GM18867 (cell line): Measurements from ENCODE around the gene TIFAB.

Experiments used
- ATAC-seq: cut with Tn5 transposase; IDR thresholded peaks from one replicate; pipeline ENCODE4 v1.9.1; 2021; ENCODE audit warnings: mild to moderate bottlenecking, moderate library complexity; ENCODE audit not compliant: unreplicated experiment

The TIFAB gene

GRCh38 chr5:135482381-135482933, 30.3 kb upstream of the TIFAB start:
- ATAC-seq, result no peak

DNA sequence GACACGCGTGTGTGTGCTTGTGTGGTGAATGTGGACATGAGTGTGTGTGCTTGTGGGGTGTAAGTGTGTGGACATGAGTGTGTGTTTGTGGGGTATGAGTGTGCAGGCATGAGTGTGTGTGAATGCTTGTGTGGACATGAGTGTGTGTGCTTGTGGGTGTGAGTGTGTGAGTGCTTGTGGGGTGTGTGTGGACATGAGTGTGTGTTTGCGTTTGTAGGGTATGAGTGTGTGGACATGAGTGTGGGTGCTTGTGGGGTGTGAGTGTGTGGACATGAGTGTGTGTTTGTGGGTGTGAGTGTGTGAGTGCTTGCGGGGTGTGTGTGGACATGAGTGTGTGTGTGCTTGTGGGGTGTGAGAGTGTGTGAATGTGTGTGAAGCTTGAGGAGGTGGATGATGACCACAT, 29.8 kb upstream of the TIFAB start:
- no peak for ATAC-seq

DNA sequence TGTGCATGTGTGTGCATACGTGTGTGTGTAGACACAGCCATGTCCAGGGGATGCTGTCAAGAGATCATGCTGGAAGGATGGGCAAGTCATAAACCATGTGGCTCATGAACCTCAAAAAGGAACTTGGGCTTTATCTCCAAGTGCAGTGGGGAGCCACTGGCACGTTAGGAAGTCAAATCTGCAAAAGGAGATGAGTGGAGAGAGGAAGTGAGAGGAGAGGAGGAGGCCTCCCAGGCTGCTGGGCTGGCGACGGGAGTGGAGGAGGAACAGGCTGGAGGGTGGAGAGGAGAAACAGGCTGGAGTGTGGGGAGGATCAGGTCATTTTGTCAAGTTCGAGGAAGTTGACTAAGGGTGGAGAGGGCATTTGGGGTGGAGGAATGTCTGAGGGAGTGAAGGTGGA, 29.2 kb upstream of the TIFAB start:
- ATAC-seq, result no peak

DNA sequence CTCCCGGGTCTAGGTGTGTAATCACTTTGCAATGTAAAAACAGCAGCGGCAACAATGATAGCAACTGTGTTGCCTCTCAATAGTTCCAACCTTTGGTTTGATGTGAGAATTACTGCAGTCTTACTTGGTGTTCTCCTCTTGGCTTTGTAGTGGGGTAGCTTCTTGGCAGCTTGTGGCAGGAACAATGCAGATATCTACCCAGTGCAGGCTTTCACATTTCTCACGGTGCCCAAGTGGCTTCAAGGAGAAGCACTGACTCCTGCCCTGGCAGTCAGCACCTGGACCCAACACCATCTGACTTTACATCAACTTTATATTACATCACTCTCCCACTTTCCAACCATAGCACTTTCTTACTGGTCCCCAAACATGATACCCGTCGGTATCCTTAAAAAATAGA, 28.4 kb upstream of the TIFAB start:
- ATAC-seq, result no peak

DNA sequence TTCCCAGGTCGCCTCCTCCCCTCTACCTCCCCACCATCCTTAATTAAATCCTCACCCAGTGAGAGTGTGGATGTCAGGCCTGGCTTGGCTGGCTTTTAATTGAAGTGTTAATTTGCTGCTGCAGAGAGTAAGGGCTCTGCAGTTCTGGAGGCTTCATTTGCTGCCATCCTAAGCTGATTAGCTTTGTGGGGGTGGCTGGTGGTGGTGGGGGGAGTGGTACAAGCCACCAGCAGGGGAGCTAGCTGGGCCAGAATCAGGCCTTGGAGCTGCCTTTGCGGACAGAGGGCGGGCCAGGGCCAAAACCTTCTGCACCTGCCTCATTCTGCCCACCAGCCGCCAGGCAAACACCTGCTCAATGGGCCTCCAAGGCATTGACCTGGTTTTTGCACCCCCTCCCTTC, 26.8 kb upstream of the TIFAB start:
- no peak for ATAC-seq

- no peak for ATAC-seq
These were observed 25.5 kb upstream of the TIFAB start for GRCh38 chr5:135477613-135478066.

- no peak for ATAC-seq
These were observed 24.7 kb upstream of the TIFAB start for GRCh38 chr5:135476615-135477581.

DNA sequence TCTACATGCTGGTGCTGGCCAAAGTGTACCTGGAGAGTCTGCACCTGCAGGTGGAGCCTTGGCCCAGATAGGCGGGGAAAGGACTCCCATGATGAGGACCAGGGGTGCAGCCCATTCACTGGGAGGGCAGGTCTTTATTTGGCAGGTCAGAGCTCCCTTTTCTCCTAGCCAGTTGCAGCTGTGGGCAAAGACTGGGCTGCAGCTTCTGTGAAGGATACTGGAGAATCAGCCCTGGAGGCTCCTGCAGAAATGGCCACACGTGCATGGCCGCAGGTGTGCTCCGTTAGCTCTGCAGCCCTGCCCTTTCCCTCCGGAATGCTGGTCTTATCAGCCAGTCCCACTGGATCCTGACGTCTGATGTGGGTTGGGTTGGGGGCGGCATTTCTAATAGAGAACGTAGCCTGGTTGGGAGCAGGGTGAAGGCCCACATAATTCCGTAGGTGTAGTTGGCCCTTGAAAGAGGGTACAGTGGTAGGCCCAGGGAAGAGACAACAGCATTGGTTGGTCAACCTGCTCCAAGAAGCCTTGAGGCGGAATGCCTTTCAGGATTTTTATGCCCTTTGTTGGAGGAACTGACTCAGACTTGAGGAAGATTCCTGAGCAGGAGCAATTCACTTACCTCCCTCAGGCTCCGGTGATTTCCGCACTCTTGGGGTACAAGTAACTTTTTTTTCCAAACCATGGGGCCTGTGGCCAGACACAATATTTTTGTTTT, 22.0 kb upstream of the TIFAB start:
- ATAC-seq, result no peak

DNA sequence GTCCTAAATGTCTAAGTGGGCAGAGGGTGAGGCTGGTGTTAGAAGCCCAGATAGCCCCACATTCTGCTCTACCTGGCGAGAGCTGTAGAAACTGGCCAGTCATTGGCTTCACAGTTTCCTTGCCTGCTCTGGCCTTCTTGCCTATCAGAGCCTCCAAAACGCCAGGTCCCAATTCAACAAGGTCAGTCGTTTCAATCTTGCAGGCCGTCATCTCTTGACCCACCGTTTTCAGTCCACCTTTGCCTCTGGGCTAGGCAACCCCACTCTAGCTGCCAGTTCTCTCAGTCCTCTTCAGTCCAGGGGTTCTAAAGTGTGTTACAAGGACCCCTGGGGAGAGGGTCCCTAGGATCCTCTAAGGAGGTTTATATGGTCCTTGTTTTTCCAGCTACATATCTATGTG, 20.0 kb upstream of the TIFAB start:
- no peak for ATAC-seq

DNA sequence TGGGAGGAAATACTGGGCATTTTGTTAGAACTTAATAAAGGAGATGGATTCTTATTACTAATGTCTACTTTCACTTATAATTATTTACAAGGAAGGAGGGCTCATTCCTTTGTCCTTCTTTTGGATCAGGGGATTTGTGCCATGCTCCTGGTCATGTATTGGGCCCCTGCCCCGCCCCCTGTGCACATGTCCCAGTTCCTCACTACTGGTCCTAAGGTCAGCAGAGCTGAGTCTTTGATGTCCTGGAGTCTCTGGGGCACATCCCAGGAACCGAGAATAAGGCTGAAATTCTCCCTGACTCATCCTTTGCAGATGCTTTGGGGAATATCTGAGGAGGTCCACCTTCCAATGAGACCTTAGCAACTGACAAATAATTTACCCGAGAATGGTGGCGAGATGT, 19.6 kb upstream of the TIFAB start:
- ATAC-seq, result no peak

GRCh38 chr5:135469911-135470310, 17.8 kb upstream of the TIFAB start:
- no peak for ATAC-seq

- no peak for ATAC-seq
These were observed 16.4 kb upstream of the TIFAB start for GRCh38 chr5:135468541-135468940.

- ATAC-seq, result no peak
These were observed 15.8 kb upstream of the TIFAB start for GRCh38 chr5:135467871-135468485.

GRCh38 chr5:135467051-135467625, 15.0 kb upstream of the TIFAB start:
- no peak for ATAC-seq

GRCh38 chr5:135466178-135467050, 14.3 kb upstream of the TIFAB start:
- ATAC-seq, result peak; percentile 78

DNA sequence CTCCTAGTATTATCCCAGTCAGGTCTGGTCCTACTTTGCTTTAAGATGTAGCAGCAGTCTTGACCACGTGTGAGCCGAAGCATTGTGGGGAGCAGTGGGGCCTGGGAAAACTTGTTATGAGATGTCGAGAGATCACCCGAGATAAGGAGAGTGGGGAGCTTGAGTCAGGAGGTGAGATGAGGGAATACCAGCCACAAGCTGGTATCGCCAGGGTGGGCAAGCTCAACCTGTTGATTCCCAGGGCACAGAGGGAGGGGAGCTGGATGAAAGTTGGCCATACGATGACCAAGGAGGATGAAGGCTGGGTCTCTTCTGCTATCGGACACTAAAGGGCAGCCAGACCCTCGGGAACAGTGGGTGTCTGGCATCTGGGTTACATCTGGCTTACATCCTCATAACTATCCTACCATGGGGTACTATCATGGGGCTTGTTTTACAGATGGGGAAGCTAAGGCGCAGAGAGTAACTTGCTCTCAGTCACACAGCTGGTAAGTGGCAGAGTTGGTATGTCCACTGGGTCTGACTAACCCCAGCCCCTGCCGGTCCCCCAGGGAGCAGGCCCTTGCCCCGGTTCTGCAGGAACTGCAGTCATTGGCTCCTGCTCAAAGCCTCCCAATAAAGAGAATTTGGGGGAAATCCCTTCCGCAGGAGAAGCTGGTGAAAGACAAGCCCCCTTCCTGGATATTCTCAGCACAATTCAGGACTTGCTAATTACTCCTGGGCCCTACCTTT, 13.4 kb upstream of the TIFAB start:
- ATAC-seq, result no peak

- ATAC-seq, result peak; percentile 53
These were observed 10.2 kb upstream of the TIFAB start for GRCh38 chr5:135462304-135462703.

DNA sequence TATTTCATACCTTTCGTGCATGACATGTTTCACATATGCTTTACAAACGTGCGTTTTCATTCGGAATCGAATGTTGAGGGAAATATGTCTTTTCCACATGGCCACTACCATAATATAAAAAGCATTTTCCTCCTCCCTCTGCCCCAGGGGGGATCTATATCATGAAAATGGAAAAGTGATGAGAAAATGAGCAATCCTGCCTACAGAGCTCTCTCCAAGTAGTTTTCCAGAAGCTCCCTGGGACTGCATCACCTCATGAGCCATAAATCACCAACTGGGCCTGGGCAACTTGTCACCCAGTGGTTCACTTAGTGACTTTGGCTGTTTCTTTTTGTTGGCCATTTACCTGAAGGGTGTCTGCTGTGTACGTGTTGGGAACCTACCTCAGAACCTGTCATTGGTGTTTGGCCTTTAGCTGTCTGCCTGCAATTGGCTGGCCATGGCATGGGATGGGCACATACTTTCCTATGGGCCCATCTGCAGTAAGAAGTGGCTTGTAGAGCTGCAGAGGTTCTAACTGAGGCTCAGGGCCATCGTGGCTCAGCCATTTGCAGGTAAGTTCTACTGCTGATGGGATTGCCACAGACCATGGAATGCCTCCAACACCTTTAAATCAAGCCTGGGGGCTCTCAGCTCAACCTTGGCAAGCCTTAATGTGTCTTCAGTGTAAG, 9.5 kb upstream of the TIFAB start:
- no peak for ATAC-seq
